GM12878 (cell line): Measurements from ENCODE around the gene PTPRH. TPM values are rescaled to one million over a fixed set of nuclear protein-coding genes. Genes with fewer than 3 reads are reported as not detected.

Experiments used
- ATAC-seq: fragments of 200-7000 bp; cut with Tn5 transposase; 3 replicates; pipeline ENCODE4 v1.9.1; 2020; ENCODE audit warnings: mild to moderate bottlenecking, moderate library complexity
- BruUV-seq: library from RNA; stranded (reverse); fragments of 400-500 nt; replicated peaks from 2 replicates; lab custom pipeline; 2021; lab: Mats Ljungman, UMichigan
- CTCF ChIA-PET: fragments of 300-600 bp; sonication (Branson Sonifier 250); formaldehyde crosslinking; extraction: SDS; loops from one replicate; lab custom pipeline; 2021; ENCODE audit warnings: inconsistent platforms; lab: Yijun Ruan, JAX
- POLR2A ChIA-PET: fragments of 350-600 bp; formaldehyde crosslinking; extraction: SDS; loops from one replicate; lab custom pipeline; 2021; ENCODE audit warnings: inconsistent platforms; lab: Charles Lee
- RAD21 ChIA-PET: fragments of 300-600 bp; sonication (Branson Sonifier 250); formaldehyde crosslinking; loops from one replicate; lab custom pipeline; 2023; ENCODE audit warnings: antibody characterized with exemption; ENCODE audit not compliant: unreplicated experiment; lab: Charles Lee
- SMC1A ChIA-PET: fragments of 300-600 bp; sonication (Branson Sonifier 250); formaldehyde crosslinking; loops from one replicate; lab custom pipeline; 2023; ENCODE audit not compliant: unreplicated experiment, uncharacterized antibody; lab: Charles Lee
- DNase-seq: peaks from one replicate; pipeline ENCODE4 v3.0.0-alpha.2; 2011; ENCODE audit warnings: low read depth, low spot score
- FAIRE-seq: peaks from 3 replicates; lab custom pipeline; 2011; peaks lifted over from hg19 to GRCh38; lab: Jason Lieb, UNC
- H2AFZ ChIP-seq: 2 replicates; pipeline ENCODE4 v1.6.0; 2011; ENCODE audit warnings: low read depth, low read length, control low read depth; ENCODE audit not compliant: control insufficient read depth
- H3K27ac ChIP-seq: 2 replicates; pipeline ENCODE4 v1.5.1; 2011; ENCODE audit warnings: control low read depth; ENCODE audit not compliant: control insufficient read depth, insufficient read depth
- H3K27me3 ChIP-seq, 2 experiments: replicated peaks in 1 of 2; 2 replicates each; pipeline versions ENCODE4 v1.6.0 to v1.6.1; 2011; ENCODE audit warnings: low read length in 1 of 2; ENCODE audit not compliant: control insufficient read depth in 2 of 2, insufficient read depth in 2 of 2
- H3K36me3 ChIP-seq, 2 experiments: 2 replicates each; pipeline ENCODE4 v1.5.1; 2011; ENCODE audit warnings: low read length in 1 of 2; ENCODE audit not compliant: control insufficient read depth in 2 of 2, insufficient read depth in 2 of 2
- H3K4me1 ChIP-seq: 2 replicates; pipeline ENCODE4 v1.6.1; 2011; ENCODE audit warnings: mild to moderate bottlenecking, low read length, moderate library complexity, mixed read lengths; ENCODE audit not compliant: control insufficient read depth, insufficient read depth
- H3K4me2 ChIP-seq: 2 replicates; pipeline ENCODE4 v1.6.0; 2011; ENCODE audit warnings: control low read depth; ENCODE audit not compliant: control insufficient read depth, insufficient read depth
- H3K4me3 ChIP-seq: fragments of 200-600 bp; sonication (generic); 2 replicates; pipeline ENCODE4 v1.5.1; 2016
- H3K79me2 ChIP-seq: 2 replicates; pipeline ENCODE4 v1.6.0; 2011; ENCODE audit warnings: low read length; ENCODE audit not compliant: control insufficient read depth, insufficient read depth
- H3K9ac ChIP-seq: 2 replicates; pipeline ENCODE4 v1.8.0; 2011; ENCODE audit warnings: low read length, control low read depth, mixed read lengths; ENCODE audit not compliant: control insufficient read depth, insufficient read depth
- H3K9me3 ChIP-seq: replicated peaks from 3 replicates; pipeline ENCODE4 v1.5.1; 2011; ENCODE audit warnings: mild to moderate bottlenecking, low read length; ENCODE audit not compliant: control insufficient read depth, insufficient read depth
- H4K20me1 ChIP-seq: 2 replicates; pipeline ENCODE4 v1.6.0; 2011; ENCODE audit not compliant: control insufficient read depth, insufficient read depth
- BACH1 ChIP-seq: fragments of 450-650 bp; IDR thresholded peaks from 2 replicates; pipeline ENCODE4 v1.6.1; 2017; ENCODE audit warnings: mild to moderate bottlenecking, borderline replicate concordance
- BCLAF1 ChIP-seq: fragments of 450-650 bp; IDR thresholded peaks from 2 replicates; pipeline ENCODE4 v1.6.1; 2017; ENCODE audit warnings: antibody characterized with exemption, mild to moderate bottlenecking, moderate library complexity
- BMI1 ChIP-seq: fragments of 450-650 bp; IDR thresholded peaks from 2 replicates; pipeline ENCODE4 v1.6.1; 2016; ENCODE audit warnings: mild to moderate bottlenecking, moderate library complexity, borderline replicate concordance
- CBX3 ChIP-seq: fragments of 200-600 bp; sonication (generic); IDR thresholded peaks from 2 replicates; pipeline ENCODE4 v1.6.1; 2016; ENCODE audit warnings: low read depth, borderline replicate concordance
- CEBPB ChIP-seq, 2 experiments: fragments of 150-350 bp in 1 of 2; IDR thresholded peaks; 2 replicates each; pipeline ENCODE4 v1.6.1; 2012 to 2014; ENCODE audit warnings: low read depth in 2 of 2, low read length in 2 of 2, borderline replicate concordance in 1 of 2, inconsistent platforms in 1 of 2
- FOXK2 ChIP-seq: fragments of 450-650 bp; IDR thresholded peaks from 2 replicates; pipeline ENCODE4 v1.6.1; 2017; ENCODE audit warnings: mild to moderate bottlenecking, moderate library complexity
- GATAD2B ChIP-seq: fragments of 450-650 bp; conservative IDR thresholded peaks from 2 replicates; pipeline ENCODE4 v1.6.1; 2017; ENCODE audit warnings: low read depth, mild to moderate bottlenecking, moderate library complexity
- MAX ChIP-seq: IDR thresholded peaks from 2 replicates; pipeline ENCODE4 v1.6.1; 2012; ENCODE audit warnings: low read depth, low read length, improper control_type of control experiment
- RELA ChIP-seq: fragments of 450-650 bp; IDR thresholded peaks from 2 replicates; pipeline ENCODE4 v1.8.0; 2014; ENCODE audit warnings: borderline replicate concordance; ENCODE audit not compliant: partially characterized antibody
- RUNX3 ChIP-seq: IDR thresholded peaks from 2 replicates; pipeline ENCODE4 v1.6.1; 2012; ENCODE audit warnings: low read length, inconsistent platforms
- SIX5 ChIP-seq: IDR thresholded peaks from 2 replicates; pipeline ENCODE4 v1.6.1; 2011; ENCODE audit warnings: mild to moderate bottlenecking, low read depth, low read length, moderate library complexity; ENCODE audit not compliant: severe bottlenecking
- SUZ12 ChIP-seq: fragments of 200-600 bp; sonication (generic); IDR thresholded peaks from one replicate; pipeline ENCODE4 v1.6.1; 2018; ENCODE audit warnings: antibody characterized with exemption, mild to moderate bottlenecking; ENCODE audit not compliant: unreplicated experiment
- ZBTB4 ChIP-seq: fragments of 450-650 bp; formaldehyde crosslinking; IDR thresholded peaks from 2 replicates; pipeline ENCODE4 v1.4.0; 2022; ENCODE audit warnings: mild to moderate bottlenecking, moderate library complexity
- ZNF274 ChIP-seq: IDR thresholded peaks from one replicate; pipeline ENCODE4 v1.8.0; 2011; ENCODE audit not compliant: insufficient read length, insufficient read depth
- ZNF592 ChIP-seq: fragments of 450-650 bp; IDR thresholded peaks from 2 replicates; pipeline ENCODE4 v1.6.1; 2017; ENCODE audit warnings: mild to moderate bottlenecking, moderate library complexity
- WGBS: methylation state at CpG from one replicate; pipeline ENCODE4 v1.1.6; 2016; ENCODE audit warnings: low lambda C conversion rate; ENCODE audit not compliant: insufficient replicate concordance, insufficient coverage; ENCODE audit errors: missing lambda C conversion rate; 5-methylcytosine and 5-hydroxymethylcytosine counted together
- in situ Hi-C: fragments of 300-500 bp; cut with MboI; formaldehyde crosslinking; loops from 9 replicates; pipeline ENCODE4 v1.14.3; 2018; ENCODE audit warnings: mixed read lengths
- intact Hi-C: fragments of 100-400 bp; cut with micrococcal nuclease; formaldehyde crosslinking; loops from one replicate; pipeline ENCODE4 v1.14.2; 2022; ENCODE audit not compliant: unreplicated experiment
- polyA plus RNA-seq, 11 experiments: library from polyadenylated mRNA; depleted of rRNA in 4 of 11; unstranded in 6 of 11; stranded (reverse) in 5 of 11; fragments of >200 nt; fragmentation: Nextera tagmentation in 4 of 11; fragmentation: Illumina TruSeq in 1 of 11; extraction: Ambion mirVana in 4 of 11; extraction: Trizol in 1 of 11; gene quantifications; 1 replicate in 1 of 11; 2 replicates in 10 of 11; pipeline versions ENCODE4 v1.2.1 to v1.2.3, GENCODE V29; 2011 to 2016; ENCODE audit warnings: inconsistent platforms in 2 of 11, missing spikeins in 2 of 11, low read depth in 1 of 11
- total RNA-seq, 4 experiments: library from RNA; depleted of rRNA in 3 of 4; stranded (reverse); fragments of >200 nt in 3 of 4; fragmentation: Illumina TruSeq in 1 of 4; extraction: Trizol in 1 of 4; gene quantifications; 2 replicates each; pipeline versions ENCODE4 v1.2.1 to v1.2.3, GENCODE V29; 2013 to 2021

The PTPRH gene
- total and polyA plus RNA-seq, 10 of the 15 experiments (the other 5 are each of a cell fraction or from before 2014, with no cell fraction given) = 0.08 TPM; not detected in 9

- no TSS peak for BruUV-seq
- H3K27me3 ChIP-seq = peaks cover under 1 to 7% of the 10 kb centered on the region in 2 experiments; a peak in 1 of 4 replicates
- no peak for FAIRE-seq
- 55% methylated on average over 12 of the region's 12 CpGs for WGBS
- in situ Hi-C loops = no loop called here
- no peaks in the 10 kb centered on the region for H3K79me2 ChIP-seq
- no peaks in the 10 kb centered on the region for H3K4me1 ChIP-seq
- intact Hi-C loops = no loop called here
- no peak for TF ChIP-seq CEBPB (IDR thresholded peaks at IDR 0.05; ENCODE audit: borderline replicate concordance in 1 of 2, low read depth in 2 of 2, low read length in 2 of 2)
- TF ChIP-seq SUZ12 = no peak
- TF ChIP-seq ZBTB4 = no peak
- no peak for TF ChIP-seq RUNX3
- no peak for TF ChIP-seq GATAD2B
- no peak for TF ChIP-seq BACH1
- TF ChIP-seq ZNF274 = no peak
- TF ChIP-seq SIX5 = no peak
- no peak for TF ChIP-seq RELA
- no peak for TF ChIP-seq BCLAF1
- TF ChIP-seq CBX3 = no peak
- TF ChIP-seq ZNF592 = no peak
- TF ChIP-seq FOXK2 = no peak
- no peak for TF ChIP-seq BMI1
- no peak for TF ChIP-seq MAX
- ATAC-seq = no peak
- H4K20me1 ChIP-seq = no peaks in the 10 kb centered on the region
- POLR2A ChIA-PET = no interaction called here
- CTCF ChIA-PET = no interaction called here
- no peak overlapping the region for H3K4me2 ChIP-seq
- no peak overlapping the region for H3K27ac ChIP-seq
- SMC1A ChIA-PET = no interaction called here
- peaks cover 1% of the 10 kb centered on the region; the same call in 1 of the 3 replicates for H3K9me3 ChIP-seq
- no peak overlapping the region for H3K9ac ChIP-seq
- DNase-seq = no peak
- H3K4me3 ChIP-seq = no peak overlapping the region
- no peaks in the 10 kb centered on the region for H3K36me3 ChIP-seq
- H2AFZ ChIP-seq = no peak overlapping the region
- RAD21 ChIA-PET = no interaction called here
Observed at GRCh38 chr19:55172741-55173140, 36.6 kb downstream of the PTPRH start.
